GM23338 (cell line): ENCODE data around the gene DNM2. TPM values are rescaled to one million over a fixed set of nuclear protein-coding genes. Genes with fewer than 3 reads are reported as not detected.

ENCODE experiments used
- ATAC-seq: fragments of 200-7000 bp; cut with Tn5 transposase; 3 replicates; pipeline ENCODE4 v1.9.1; 2020
- DNase-seq: peaks from one replicate; pipeline ENCODE4 v3.0.0-alpha.2; 2015; ENCODE audit warnings: low spot score
- H2AFZ ChIP-seq: fragments of 200-600 bp; sonication (generic); 2 replicates; pipeline ENCODE4 v1.8.0; 2016; ENCODE audit warnings: antibody characterized with exemption, mild to moderate bottlenecking, moderate library complexity
- H3F3A ChIP-seq: fragments of 200-600 bp; sonication (generic); replicated peaks from 2 replicates; pipeline ENCODE4 v1.8.0; 2017; ENCODE audit warnings: antibody characterized with exemption, mixed run types, low read depth
- H3K27ac ChIP-seq: fragments of 200-600 bp; sonication (generic); 2 replicates; pipeline ENCODE4 v1.6.1; 2016; ENCODE audit warnings: low read depth
- H3K27me3 ChIP-seq: fragments of 200-600 bp; sonication (generic); 2 replicates; pipeline ENCODE4 v1.8.0; 2016; ENCODE audit warnings: mild to moderate bottlenecking, mixed run types, moderate library complexity; ENCODE audit not compliant: insufficient read depth
- H3K36me3 ChIP-seq: fragments of 200-600 bp; sonication (generic); 2 replicates; pipeline ENCODE4 v1.8.0; 2016; ENCODE audit warnings: mild to moderate bottlenecking; ENCODE audit not compliant: insufficient read depth
- H3K4me1 ChIP-seq: fragments of 200-600 bp; sonication (generic); 2 replicates; pipeline ENCODE4 v1.8.0; 2016; ENCODE audit warnings: mild to moderate bottlenecking, moderate library complexity; ENCODE audit not compliant: insufficient read depth
- H3K4me2 ChIP-seq: fragments of 200-600 bp; sonication (generic); 2 replicates; pipeline ENCODE4 v1.7.1; 2017; ENCODE audit warnings: mixed run types
- H3K4me3 ChIP-seq: fragments of 200-600 bp; sonication (generic); 2 replicates; pipeline ENCODE4 v1.6.1; 2016; ENCODE audit warnings: mixed run types
- H3K79me2 ChIP-seq: fragments of 200-600 bp; sonication (generic); replicated peaks from 2 replicates; pipeline ENCODE4 v1.8.0; 2017; ENCODE audit warnings: mild to moderate bottlenecking; ENCODE audit not compliant: insufficient read depth
- H3K9me2 ChIP-seq: fragments of 200-600 bp; sonication (generic); 2 replicates; pipeline ENCODE4 v1.8.0; 2017; ENCODE audit not compliant: insufficient read depth
- H4K20me1 ChIP-seq: fragments of 200-600 bp; sonication (generic); replicated peaks from 2 replicates; pipeline ENCODE4 v1.8.0; 2017; ENCODE audit warnings: mild to moderate bottlenecking; ENCODE audit not compliant: insufficient read depth
- H3K27ac Mint-ChIP-seq: 2 replicates; pipeline ENCODE4 v1.8.0; 2020; ENCODE audit warnings: inconsistent platforms, mild to moderate bottlenecking, moderate library complexity, mixed read lengths
- H3K27me3 Mint-ChIP-seq: 3 replicates; pipeline ENCODE4 v1.8.0; 2022; ENCODE audit warnings: low read depth, mild to moderate bottlenecking, moderate library complexity, mixed read lengths, inconsistent platforms; ENCODE audit not compliant: insufficient read depth, poor library complexity
- H3K36me3 Mint-ChIP-seq: 3 replicates; pipeline ENCODE4 v1.8.0; 2021; ENCODE audit warnings: low read depth, mild to moderate bottlenecking, inconsistent platforms, moderate library complexity, mixed read lengths
- H3K4me1 Mint-ChIP-seq: 3 replicates; pipeline ENCODE4 v1.8.0; 2020; ENCODE audit warnings: mild to moderate bottlenecking, inconsistent platforms, mixed read lengths
- H3K4me3 Mint-ChIP-seq: 3 replicates; pipeline ENCODE4 v1.8.0; 2021; ENCODE audit warnings: moderate library complexity, mild to moderate bottlenecking, inconsistent platforms, mixed read lengths
- H3K9me3 Mint-ChIP-seq: 3 replicates; pipeline ENCODE4 v1.8.0; 2020; ENCODE audit warnings: moderate library complexity, mild to moderate bottlenecking, inconsistent platforms, mixed read lengths
- CREB1 ChIP-seq: fragments of 250-450 bp; sonication (Bioruptor Pico); IDR thresholded peaks from 2 replicates; pipeline ENCODE4 v1.5.0; 2020; ENCODE audit warnings: low read depth, mild to moderate bottlenecking, moderate library complexity
- ETS1 ChIP-seq: IDR thresholded peaks from 2 replicates; pipeline ENCODE4 v1.6.1; 2016; ENCODE audit warnings: antibody characterized with exemption
- JUNB ChIP-seq: IDR thresholded peaks from one replicate; pipeline ENCODE4 v1.6.1; 2016; ENCODE audit warnings: antibody characterized with exemption; ENCODE audit not compliant: unreplicated experiment
- POLR2AphosphoS5 ChIP-seq: IDR thresholded peaks from 2 replicates; pipeline ENCODE4 v1.6.1; 2016; ENCODE audit warnings: antibody characterized with exemption, low read depth
- STAT1 ChIP-seq: IDR thresholded peaks from one replicate; pipeline ENCODE4 v1.6.1; 2016; ENCODE audit warnings: antibody characterized with exemption; ENCODE audit not compliant: unreplicated experiment
- ZNF462 ChIP-seq: fragments of 250-450 bp; sonication (Bioruptor Pico); IDR thresholded peaks from 2 replicates; pipeline ENCODE4 v1.5.0; 2020; ENCODE audit warnings: mild to moderate bottlenecking, moderate library complexity
- polyA plus RNA-seq: library from polyadenylated mRNA; unstranded; fragments of >200 nt; fragmentation: Nextera tagmentation; extraction: Ambion mirVana; gene quantifications from 2 replicates; pipeline ENCODE4 v1.2.1, GENCODE V29; 2016
- total RNA-seq: library from RNA; depleted of rRNA; stranded (reverse); fragments of >200 nt; shearing (Covaris generic); gene quantifications from 2 replicates; pipeline ENCODE4 v1.2.3, GENCODE V29; 2014

DNM2 gene
- total and polyA plus RNA-seq, 2 experiments from 2014 or later: 40.7 to 138 TPM

- TF ChIP-seq JUNB (peak; percentile 30), CREB1 (no peak), STAT1 (no peak), ZNF462 (no peak), ETS1 (no peak), POLR2AphosphoS5 (peak; percentile 83)
- Mint-ChIP-seq H3K4me1 (peaks cover 19% of the 10 kb centered on the region), H3K27me3 (peaks cover 16% of the 10 kb centered on the region), H3K4me3 (peak overlapping the region; percentile 72), H3K27ac (peak overlapping the region; percentile 97), H3K36me3 (peaks cover 10% of the 10 kb centered on the region; the same call in 1 of the 3 replicates), H3K9me3 (no peaks in the 10 kb centered on the region; the same call in 2 of the 3 replicates)
- H3K4me3 ChIP-seq: peak overlapping the region; percentile 75
- H3K9me2 ChIP-seq: no peaks in the 10 kb centered on the region
- H3K79me2 ChIP-seq: peaks cover 38% of the 10 kb centered on the region
- peak; percentile 95 for DNase-seq
- no peaks in the 10 kb centered on the region for H3K27me3 ChIP-seq
- peaks cover 21% of the 10 kb centered on the region for H3K4me1 ChIP-seq
- peaks cover 22% of the 10 kb centered on the region; the same call in 1 of the 2 replicates for H3F3A ChIP-seq
- H2AFZ ChIP-seq: peak overlapping the region; percentile 93
- H3K4me2 ChIP-seq: peak overlapping the region; percentile 93
- H4K20me1 ChIP-seq: peaks cover 6% of the 10 kb centered on the region; the same call in 1 of the 2 replicates
- peak; percentile 80 for ATAC-seq
- peak overlapping the region; percentile 100 for H3K27ac ChIP-seq
- H3K36me3 ChIP-seq: no peaks in the 10 kb centered on the region
Measured at GRCh38 chr19:10870501-10870954, 152.6 kb downstream of the DNM2 start.
